HEK293 (cell line): ENCODE results near the gene CPLX3.

Source experiments
- CTCF ChIP-seq: fragments of 450-650 bp; formaldehyde crosslinking; IDR thresholded peaks from 2 replicates; pipeline ENCODE4 v1.5.1; 2016; ENCODE audit warnings: missing biosample characterization, missing genetic modification characterization
- HIC1 ChIP-seq: fragments of 450-650 bp; formaldehyde crosslinking; IDR thresholded peaks from 2 replicates; pipeline ENCODE4 v1.5.1; 2016; ENCODE audit warnings: missing biosample characterization, missing genetic modification characterization
- INSM2 ChIP-seq: fragments of 450-650 bp; formaldehyde crosslinking; IDR thresholded peaks from 2 replicates; pipeline ENCODE4 v1.5.1; 2016; ENCODE audit warnings: missing biosample characterization, missing genetic modification characterization
- MZF1 ChIP-seq: fragments of 450-650 bp; formaldehyde crosslinking; IDR thresholded peaks from 2 replicates; pipeline ENCODE4 v1.5.1; 2017; ENCODE audit warnings: missing biosample characterization, missing genetic modification characterization, borderline replicate concordance
- PRDM10 ChIP-seq: fragments of 450-650 bp; formaldehyde crosslinking; IDR thresholded peaks from 2 replicates; pipeline ENCODE4 v1.5.1; 2016; ENCODE audit warnings: missing biosample characterization, missing genetic modification characterization
- PRDM6 ChIP-seq: fragments of 450-650 bp; formaldehyde crosslinking; IDR thresholded peaks from 2 replicates; pipeline ENCODE4 v1.5.1; 2017; ENCODE audit warnings: missing biosample characterization, missing genetic modification characterization
- SP7 ChIP-seq: fragments of 450-650 bp; formaldehyde crosslinking; IDR thresholded peaks from 2 replicates; pipeline ENCODE4 v1.5.1; 2016; ENCODE audit warnings: missing biosample characterization, missing genetic modification characterization
- ZBTB44 ChIP-seq: fragments of 450-650 bp; IDR thresholded peaks from 2 replicates; pipeline ENCODE4 v1.5.1; 2018; ENCODE audit warnings: missing biosample characterization, mild to moderate bottlenecking, missing genetic modification characterization
- ZFP69B ChIP-seq: fragments of 450-650 bp; formaldehyde crosslinking; IDR thresholded peaks from 2 replicates; pipeline ENCODE4 v1.5.1; 2016; ENCODE audit warnings: missing biosample characterization, missing genetic modification characterization
- ZNF140 ChIP-seq: fragments of 450-650 bp; formaldehyde crosslinking; IDR thresholded peaks from 2 replicates; pipeline ENCODE4 v1.5.1; 2016; ENCODE audit warnings: missing biosample characterization, missing genetic modification characterization
- ZNF169 ChIP-seq: fragments of 450-650 bp; formaldehyde crosslinking; IDR thresholded peaks from 2 replicates; pipeline ENCODE4 v1.5.1; 2016; ENCODE audit warnings: missing biosample characterization, missing genetic modification characterization
- ZNF366 ChIP-seq: fragments of 450-650 bp; formaldehyde crosslinking; conservative IDR thresholded peaks from 2 replicates; pipeline ENCODE4 v1.5.1; 2016; ENCODE audit warnings: missing biosample characterization, missing genetic modification characterization
- ZNF426 ChIP-seq: fragments of 450-650 bp; formaldehyde crosslinking; IDR thresholded peaks from 2 replicates; pipeline ENCODE4 v1.5.1; 2017; ENCODE audit warnings: missing biosample characterization, missing genetic modification characterization, mild to moderate bottlenecking, inconsistent platforms, moderate library complexity
- ZNF473 ChIP-seq: fragments of 450-650 bp; formaldehyde crosslinking; IDR thresholded peaks from 2 replicates; pipeline ENCODE4 v1.5.1; 2017; ENCODE audit warnings: missing biosample characterization, missing genetic modification characterization
- ZNF639 ChIP-seq: fragments of 450-650 bp; formaldehyde crosslinking; IDR thresholded peaks from 2 replicates; pipeline ENCODE4 v1.5.1; 2016; ENCODE audit warnings: missing biosample characterization, missing genetic modification characterization
- ZNF664 ChIP-seq: fragments of 450-650 bp; formaldehyde crosslinking; IDR thresholded peaks from 2 replicates; pipeline ENCODE4 v1.5.1; 2016; ENCODE audit warnings: missing biosample characterization, missing genetic modification characterization
- TF ChIP-seq, protein P1 (sequence below): fragments of 450-650 bp; formaldehyde crosslinking; IDR thresholded peaks from 2 replicates; pipeline ENCODE4 v1.5.1; 2017; ENCODE audit warnings: missing biosample characterization, missing genetic modification characterization
- TF ChIP-seq, protein P2 (sequence below): fragments of 450-650 bp; formaldehyde crosslinking; IDR thresholded peaks from 2 replicates; pipeline ENCODE4 v1.5.0; 2017; ENCODE audit warnings: missing biosample characterization, missing genetic modification characterization, borderline replicate concordance

CPLX3 gene

DNA sequence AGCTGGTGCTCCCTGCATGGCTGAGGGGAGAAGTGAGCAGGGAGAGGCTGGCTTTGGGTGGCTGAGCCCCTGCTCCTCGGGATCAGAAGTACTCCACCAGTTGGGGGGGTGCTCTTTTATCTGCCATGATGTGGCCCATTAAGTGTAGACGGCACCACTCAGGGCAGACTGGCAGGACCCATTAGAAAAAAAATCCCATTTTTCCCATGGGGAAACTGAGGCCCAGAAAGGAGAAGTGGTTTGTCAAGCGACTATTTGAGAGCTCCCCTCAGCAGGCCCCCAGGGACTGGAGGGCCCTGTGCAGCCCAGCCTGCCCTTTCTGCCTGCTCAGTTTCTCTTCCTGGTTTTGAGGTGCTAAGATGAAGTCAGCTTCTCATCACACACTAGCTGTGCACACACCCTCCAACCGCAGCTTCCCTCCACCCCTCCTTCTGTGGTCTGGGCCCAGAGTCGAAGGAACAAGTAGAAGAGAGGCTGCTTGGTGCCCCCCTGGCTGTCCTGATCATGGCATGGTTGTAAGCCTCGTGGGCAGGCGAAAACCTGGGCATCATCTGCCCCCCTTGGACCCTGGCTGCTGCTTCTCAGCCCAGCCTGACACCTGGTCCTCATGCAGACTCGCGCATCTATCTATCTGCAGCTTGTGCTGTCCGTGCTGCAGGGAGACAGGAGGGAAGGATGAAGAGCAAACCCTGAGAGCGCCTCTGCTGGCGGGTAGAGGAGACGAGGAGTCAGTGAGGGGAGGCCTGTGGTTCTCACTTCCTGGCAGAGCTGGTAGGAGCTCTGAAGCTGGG is 39.0 kb upstream of the CPLX3 start (continued):
- TF ChIP-seq, protein P1, sequence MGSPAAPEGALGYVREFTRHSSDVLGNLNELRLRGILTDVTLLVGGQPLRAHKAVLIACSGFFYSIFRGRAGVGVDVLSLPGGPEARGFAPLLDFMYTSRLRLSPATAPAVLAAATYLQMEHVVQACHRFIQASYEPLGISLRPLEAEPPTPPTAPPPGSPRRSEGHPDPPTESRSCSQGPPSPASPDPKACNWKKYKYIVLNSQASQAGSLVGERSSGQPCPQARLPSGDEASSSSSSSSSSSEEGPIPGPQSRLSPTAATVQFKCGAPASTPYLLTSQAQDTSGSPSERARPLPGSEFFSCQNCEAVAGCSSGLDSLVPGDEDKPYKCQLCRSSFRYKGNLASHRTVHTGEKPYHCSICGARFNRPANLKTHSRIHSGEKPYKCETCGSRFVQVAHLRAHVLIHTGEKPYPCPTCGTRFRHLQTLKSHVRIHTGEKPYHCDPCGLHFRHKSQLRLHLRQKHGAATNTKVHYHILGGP (tag by site-specific recombination), result no peak
- TF ChIP-seq INSM2 (tag by site-specific recombination) (no peak), ZNF664 (tag by site-specific recombination) (no peak), SP7 (peak; percentile 74), HIC1 (tag by site-specific recombination) (no peak), ZNF426 (tag by site-specific recombination) (no peak), ZNF639 (tag by site-specific recombination) (no peak), ZNF140 (tag by site-specific recombination) (no peak), ZBTB44 (tag by site-specific recombination) (peak; percentile 94), CTCF (tag by site-specific recombination) (peak; percentile 89), ZFP69B (peak; percentile 57), ZNF473 (tag by site-specific recombination) (no peak), ZNF366 (tag by site-specific recombination) (peak; percentile 98), ZNF169 (no peak), PRDM6 (tag by site-specific recombination) (no peak), MZF1 (tag by site-specific recombination) (no peak), PRDM10 (tag by site-specific recombination) (peak; percentile 77)
- TF ChIP-seq, protein P2, sequence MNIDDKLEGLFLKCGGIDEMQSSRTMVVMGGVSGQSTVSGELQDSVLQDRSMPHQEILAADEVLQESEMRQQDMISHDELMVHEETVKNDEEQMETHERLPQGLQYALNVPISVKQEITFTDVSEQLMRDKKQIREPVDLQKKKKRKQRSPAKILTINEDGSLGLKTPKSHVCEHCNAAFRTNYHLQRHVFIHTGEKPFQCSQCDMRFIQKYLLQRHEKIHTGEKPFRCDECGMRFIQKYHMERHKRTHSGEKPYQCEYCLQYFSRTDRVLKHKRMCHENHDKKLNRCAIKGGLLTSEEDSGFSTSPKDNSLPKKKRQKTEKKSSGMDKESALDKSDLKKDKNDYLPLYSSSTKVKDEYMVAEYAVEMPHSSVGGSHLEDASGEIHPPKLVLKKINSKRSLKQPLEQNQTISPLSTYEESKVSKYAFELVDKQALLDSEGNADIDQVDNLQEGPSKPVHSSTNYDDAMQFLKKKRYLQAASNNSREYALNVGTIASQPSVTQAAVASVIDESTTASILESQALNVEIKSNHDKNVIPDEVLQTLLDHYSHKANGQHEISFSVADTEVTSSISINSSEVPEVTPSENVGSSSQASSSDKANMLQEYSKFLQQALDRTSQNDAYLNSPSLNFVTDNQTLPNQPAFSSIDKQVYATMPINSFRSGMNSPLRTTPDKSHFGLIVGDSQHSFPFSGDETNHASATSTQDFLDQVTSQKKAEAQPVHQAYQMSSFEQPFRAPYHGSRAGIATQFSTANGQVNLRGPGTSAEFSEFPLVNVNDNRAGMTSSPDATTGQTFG (tag by site-specific recombination), result no peak
